Measurements from ENCODE around the gene GBA2.

Gene GBA2

DNA sequence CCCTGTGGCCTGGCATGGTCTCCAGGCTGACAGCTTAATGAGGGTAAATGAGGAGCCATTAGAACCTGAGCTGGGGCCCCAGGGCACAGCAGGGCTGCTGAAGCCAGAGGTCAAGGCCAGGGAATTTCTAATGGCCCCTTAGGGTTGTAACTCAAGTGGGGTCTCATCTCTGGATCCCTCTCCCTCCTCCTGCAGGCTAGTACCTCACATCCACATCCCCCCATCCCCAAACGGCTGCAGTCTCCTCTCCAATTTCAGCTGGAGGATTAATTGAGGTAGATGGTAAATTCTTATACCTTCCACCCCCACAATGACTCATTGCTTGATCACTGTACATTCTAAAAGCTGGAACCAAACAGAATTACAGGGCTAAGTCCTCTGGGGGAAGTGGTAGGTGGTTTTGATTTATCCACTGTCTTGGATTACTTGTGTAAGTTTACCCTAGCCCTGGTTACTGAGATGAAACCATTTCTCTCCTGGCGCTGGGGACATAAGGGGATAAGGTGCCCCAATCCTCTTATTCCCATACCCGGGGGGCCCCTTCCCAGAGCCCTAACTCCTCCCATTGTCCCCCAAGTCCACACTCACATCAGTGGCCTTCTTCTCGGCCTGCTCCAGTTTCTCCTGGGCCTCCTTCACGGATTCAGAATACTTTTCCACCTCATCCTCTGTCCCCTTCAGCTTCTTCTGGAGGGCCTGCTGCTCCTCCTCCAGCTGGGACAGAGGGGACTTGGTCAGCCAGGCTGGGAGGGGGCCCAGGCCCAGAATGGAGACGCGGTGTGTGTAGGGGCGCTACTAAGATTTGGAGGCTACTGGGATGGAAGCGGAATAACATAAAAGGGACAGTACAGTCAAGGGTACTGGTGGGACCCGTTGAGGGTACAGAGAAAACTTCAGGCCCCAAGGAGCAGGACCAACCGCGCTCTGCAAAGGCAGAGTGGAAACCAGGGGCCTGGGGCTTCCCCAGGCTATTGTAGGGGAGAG, 60.2 kb downstream of the GBA2 start:
- DNase-seq, result no peak

GRCh38 chr9:35687972-35688557, 61.0 kb downstream of the GBA2 start:
- peak; percentile 54 for DNase-seq

DNA sequence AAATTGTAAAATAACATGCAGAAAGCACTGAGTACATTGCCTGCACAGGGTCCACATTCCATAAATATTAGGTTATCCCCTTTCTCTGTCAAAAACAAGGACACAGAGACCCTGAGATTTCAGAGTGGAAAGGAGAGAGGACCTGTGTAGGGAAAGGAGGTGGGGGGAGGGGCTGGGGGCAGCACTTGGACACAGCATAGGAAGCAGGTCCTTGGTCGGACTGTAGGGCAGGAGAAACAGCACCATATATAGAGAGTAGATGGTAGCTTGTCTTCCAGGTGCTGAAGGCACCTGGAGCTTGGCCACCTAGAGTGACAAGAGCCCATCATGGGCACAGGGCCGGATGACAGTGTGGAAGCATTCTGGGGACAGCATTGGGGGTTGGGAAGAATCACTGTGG, 61.7 kb downstream of the GBA2 start:
- DNase-seq, result no peak

Data from RPMI8226 (cell line).